SK-N-MC (cell line): Measurements from ENCODE around the gene CSAG3.
"Not testable (repeated sequence)": the region's sequence is repeated elsewhere in the genome, so short reads cannot be mapped to it uniquely, and the experiment has no call there.

ENCODE experiments used
- DNase-seq: peaks from one replicate; pipeline ENCODE4 v3.0.0-alpha.2; 2011; ENCODE audit warnings: low read depth, low spot score
- H3K27ac ChIP-seq: fragments of 200-600 bp; sonication (generic); 2 replicates; pipeline ENCODE4 v1.5.1; 2016; ENCODE audit warnings: mixed run types
- H3K36me3 ChIP-seq: fragments of 200-600 bp; sonication (generic); 2 replicates; pipeline ENCODE4 v1.6.1; 2017; ENCODE audit warnings: antibody characterized with exemption, low read length, mixed read lengths; ENCODE audit not compliant: insufficient read depth
- H3K4me3 ChIP-seq: fragments of 200-600 bp; sonication (generic); 2 replicates; pipeline ENCODE4 v1.5.1; 2016
- H3K9ac ChIP-seq: fragments of 200-600 bp; sonication (generic); 2 replicates; pipeline ENCODE4 v1.8.0; 2017; ENCODE audit warnings: mixed run types, mixed read lengths; ENCODE audit not compliant: insufficient read length
- H3K9me3 ChIP-seq: fragments of 200-600 bp; sonication (generic); 2 replicates; pipeline ENCODE4 v1.6.1; 2017; ENCODE audit warnings: low read depth, mild to moderate bottlenecking, antibody characterized with exemption, low read length, moderate library complexity, mixed read lengths
- EZH2 ChIP-seq: fragments of 200-600 bp; sonication (generic); IDR thresholded peaks from one replicate; pipeline ENCODE4 v1.6.1; 2017; ENCODE audit warnings: antibody characterized with exemption
- FOXP2 ChIP-seq: optimal IDR thresholded peaks from 2 replicates; pipeline ENCODE3; 2011; ENCODE audit warnings: mild to moderate bottlenecking, moderate library complexity; ENCODE audit not compliant: insufficient read depth; ENCODE audit errors: extremely low read length, control extremely low read depth
- POLR2AphosphoS5 ChIP-seq: IDR thresholded peaks from 2 replicates; pipeline ENCODE4 v1.6.1; 2012; ENCODE audit warnings: mild to moderate bottlenecking, low read depth, low read length, borderline replicate concordance

The CSAG3 gene

GRCh38 chrX:152738560-152738959, 20.5 kb upstream of the CSAG3 start:
- Histone ChIP-seq H3K9ac (no peak overlapping the region), H3K36me3 (no peaks in the 10 kb centered on the region), H3K4me3 (no peak overlapping the region), H3K9me3 (no peaks in the 10 kb centered on the region), H3K27ac (no peak overlapping the region)
- TF ChIP-seq FOXP2 (no peak), POLR2AphosphoS5 (no peak), EZH2 (no peak)
- DNase-seq: no peak

- H3K9me3 ChIP-seq, H3K9ac ChIP-seq, H3K36me3 ChIP-seq, H3K27ac ChIP-seq, DNase-seq, H3K4me3 ChIP-seq: not testable (repeated sequence)
Measured at GRCh38 chrX:152753686-152754650, 5.0 kb upstream of the CSAG3 start, which contains the start of gene MAGEA2. MAGEA2 (minus strand) TSS chrX:152753842; CDS start chrX:152751363, 2,479 bp downstream.

- not testable (repeated sequence) for H3K36me3 ChIP-seq, H3K27ac ChIP-seq, H3K4me3 ChIP-seq, H3K9ac ChIP-seq, DNase-seq, H3K9me3 ChIP-seq
Measured at GRCh38 chrX:152754871-152755270, 4.1 kb upstream of the CSAG3 start.

- H3K27ac ChIP-seq, H3K9me3 ChIP-seq, H3K9ac ChIP-seq, DNase-seq, H3K4me3 ChIP-seq, H3K36me3 ChIP-seq: not testable (repeated sequence)
Measured at GRCh38 chrX:152759544-152759943, 526 bp downstream of the CSAG3 start.

GRCh38 chrX:152761582-152761981, 2.6 kb downstream of the CSAG3 start:
- H3K36me3 ChIP-seq, H3K9me3 ChIP-seq, H3K9ac ChIP-seq, H3K27ac ChIP-seq, H3K4me3 ChIP-seq, DNase-seq: not testable (repeated sequence)

GRCh38 chrX:152766562-152766961, 7.5 kb downstream of the CSAG3 start:
- not testable (repeated sequence) for H3K4me3 ChIP-seq, H3K36me3 ChIP-seq, H3K9ac ChIP-seq, H3K27ac ChIP-seq, H3K9me3 ChIP-seq, DNase-seq

GRCh38 chrX:152769549-152770289, 10.7 kb downstream of the CSAG3 start, which contains the start of gene MAGEA6:
MAGEA6 (minus strand) TSS chrX:152769689; CDS start chrX:152767650, 2,039 bp downstream.
- H3K9ac ChIP-seq, H3K4me3 ChIP-seq, H3K36me3 ChIP-seq, H3K27ac ChIP-seq, DNase-seq, H3K9me3 ChIP-seq: not testable (repeated sequence)

GRCh38 chrX:152787062-152787461, 28.0 kb downstream of the CSAG3 start:
- not testable (repeated sequence) for H3K27ac ChIP-seq, H3K36me3 ChIP-seq, H3K9me3 ChIP-seq, DNase-seq, H3K4me3 ChIP-seq, H3K9ac ChIP-seq

- H3K9ac ChIP-seq: no peak overlapping the region
- H3K4me3 ChIP-seq: no peak overlapping the region
- H3K27ac ChIP-seq: no peak overlapping the region
- no peak for DNase-seq
- no peaks in the 10 kb centered on the region for H3K9me3 ChIP-seq
- TF ChIP-seq POLR2AphosphoS5 (no peak), EZH2 (no peak), FOXP2 (no peak)
- H3K36me3 ChIP-seq: no peaks in the 10 kb centered on the region
Measured at GRCh38 chrX:152798945-152799344, 39.9 kb downstream of the CSAG3 start.
